ENCODE data around the gene NOLC1.

DNA sequence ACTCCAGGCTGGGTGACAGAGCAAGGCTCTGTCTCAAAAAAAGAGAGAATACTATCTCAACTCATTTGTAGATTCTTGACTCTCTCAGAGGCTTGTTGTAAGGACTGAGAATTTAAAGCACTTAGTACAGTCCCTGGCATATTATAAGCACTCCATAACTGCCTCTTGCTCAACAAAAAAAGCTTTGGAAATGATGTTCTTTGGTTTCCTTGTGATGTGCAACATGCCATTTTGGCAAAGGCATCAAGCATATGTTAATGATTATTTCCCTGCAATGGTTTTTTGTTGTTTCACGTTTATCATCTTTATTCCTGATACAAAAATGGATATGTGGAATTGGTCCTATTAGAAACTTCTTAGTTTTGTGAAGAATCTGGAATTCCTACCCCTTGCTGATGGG, 15.7 kb downstream of the NOLC1 start:
- TF ChIP-seq, protein P1, sequence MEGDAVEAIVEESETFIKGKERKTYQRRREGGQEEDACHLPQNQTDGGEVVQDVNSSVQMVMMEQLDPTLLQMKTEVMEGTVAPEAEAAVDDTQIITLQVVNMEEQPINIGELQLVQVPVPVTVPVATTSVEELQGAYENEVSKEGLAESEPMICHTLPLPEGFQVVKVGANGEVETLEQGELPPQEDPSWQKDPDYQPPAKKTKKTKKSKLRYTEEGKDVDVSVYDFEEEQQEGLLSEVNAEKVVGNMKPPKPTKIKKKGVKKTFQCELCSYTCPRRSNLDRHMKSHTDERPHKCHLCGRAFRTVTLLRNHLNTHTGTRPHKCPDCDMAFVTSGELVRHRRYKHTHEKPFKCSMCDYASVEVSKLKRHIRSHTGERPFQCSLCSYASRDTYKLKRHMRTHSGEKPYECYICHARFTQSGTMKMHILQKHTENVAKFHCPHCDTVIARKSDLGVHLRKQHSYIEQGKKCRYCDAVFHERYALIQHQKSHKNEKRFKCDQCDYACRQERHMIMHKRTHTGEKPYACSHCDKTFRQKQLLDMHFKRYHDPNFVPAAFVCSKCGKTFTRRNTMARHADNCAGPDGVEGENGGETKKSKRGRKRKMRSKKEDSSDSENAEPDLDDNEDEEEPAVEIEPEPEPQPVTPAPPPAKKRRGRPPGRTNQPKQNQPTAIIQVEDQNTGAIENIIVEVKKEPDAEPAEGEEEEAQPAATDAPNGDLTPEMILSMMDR (conservative IDR thresholded peaks at IDR 0.05 in 1 of 2, IDR thresholded peaks at IDR 0.05 in 1 of 2; ENCODE audit: low read depth in 1 of 2, low read length in 2 of 2), result no peak
- TF ChIP-seq EZH2 (IDR thresholded peaks at IDR 0.05; ENCODE audit: low read length, missing control alignments), result no peak
